Measurements from ENCODE around the gene SPATA20. TPM values are rescaled to one million over a fixed set of nuclear protein-coding genes. Genes with fewer than 3 reads are reported as not detected.

The SPATA20 gene
- total RNA-seq, 1 donor from 2014 or later = 31.0 TPM

DNA sequence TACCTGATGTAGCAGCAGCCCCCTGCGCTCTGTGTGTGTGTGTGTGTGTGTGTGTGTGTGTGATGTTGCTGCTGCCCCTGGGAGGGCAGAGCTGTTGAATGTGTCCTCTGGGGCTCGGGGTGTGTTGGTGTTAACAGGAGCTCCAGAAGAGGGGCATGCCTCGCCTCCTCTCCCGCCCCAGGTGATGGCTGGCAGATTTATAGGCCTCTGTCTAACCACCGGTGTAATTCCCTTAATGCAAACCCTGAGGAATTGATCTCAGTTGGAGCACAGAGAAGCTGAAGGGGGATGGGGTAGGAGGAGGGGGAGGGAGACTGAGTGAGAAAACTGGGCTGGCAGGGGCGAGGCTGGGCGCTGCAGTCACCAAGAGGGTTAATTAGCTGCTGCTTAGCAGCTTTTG is 23.6 kb downstream of the SPATA20 start:
- no peaks in the 10 kb centered on the region for H3K36me3 Mint-ChIP-seq (ENCODE audit: low read depth)
- intact Hi-C loops (cut with micrococcal nuclease) = no loop called here
- no peak for DNase-seq (ENCODE audit: low spot score)
- H3K9me3 Mint-ChIP-seq = no peaks in the 10 kb centered on the region
- peaks cover 23% of the 10 kb centered on the region for H3K27me3 Mint-ChIP-seq (ENCODE audit: low read depth)
- H3K27ac Mint-ChIP-seq = no peak overlapping the region
- H3K4me3 Mint-ChIP-seq (ENCODE audit: low read depth) = no peak overlapping the region
- H3K4me1 Mint-ChIP-seq (ENCODE audit: low read depth) = peaks cover 2% of the 10 kb centered on the region

DNA sequence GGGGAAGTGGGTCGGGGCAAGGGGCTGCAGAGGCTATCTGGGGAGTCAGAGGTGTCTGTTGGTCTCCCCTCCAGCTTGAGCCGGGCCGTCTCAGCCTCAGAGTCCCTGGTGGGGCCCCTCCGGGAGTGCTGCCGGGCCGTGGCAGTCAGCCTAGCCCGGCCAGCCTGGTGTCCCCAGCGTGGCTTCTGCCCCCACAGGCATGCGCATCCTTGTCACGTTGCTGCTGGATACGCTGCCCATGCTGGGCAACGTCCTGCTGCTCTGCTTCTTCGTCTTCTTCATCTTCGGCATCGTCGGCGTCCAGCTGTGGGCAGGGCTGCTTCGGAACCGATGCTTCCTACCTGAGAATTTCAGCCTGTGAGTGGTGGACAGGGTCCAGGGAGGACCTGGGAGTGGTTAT is 24.7 kb downstream of the SPATA20 start:
- Mint-ChIP-seq H3K27me3 (ENCODE audit: low read depth) (peaks cover 13% of the 10 kb centered on the region), H3K4me1 (ENCODE audit: low read depth) (no peaks in the 10 kb centered on the region), H3K27ac (no peak overlapping the region), H3K9me3 (no peaks in the 10 kb centered on the region), H3K36me3 (ENCODE audit: low read depth) (no peaks in the 10 kb centered on the region), H3K4me3 (ENCODE audit: low read depth) (no peak overlapping the region)
- intact Hi-C loops (cut with micrococcal nuclease) = no loop called here
- DNase-seq (ENCODE audit: low spot score) = no peak

DNA sequence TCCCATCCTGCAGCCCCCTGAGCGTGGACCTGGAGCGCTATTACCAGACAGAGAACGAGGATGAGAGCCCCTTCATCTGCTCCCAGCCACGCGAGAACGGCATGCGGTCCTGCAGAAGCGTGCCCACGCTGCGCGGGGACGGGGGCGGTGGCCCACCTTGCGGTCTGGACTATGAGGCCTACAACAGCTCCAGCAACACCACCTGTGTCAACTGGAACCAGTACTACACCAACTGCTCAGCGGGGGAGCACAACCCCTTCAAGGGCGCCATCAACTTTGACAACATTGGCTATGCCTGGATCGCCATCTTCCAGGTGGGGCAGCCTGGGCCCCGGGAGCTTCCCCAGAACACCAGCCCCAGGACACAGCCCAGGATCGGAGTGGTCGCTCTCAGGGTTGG is 25.6 kb downstream of the SPATA20 start:
- intact Hi-C loops (cut with micrococcal nuclease) = no loop called here
- Mint-ChIP-seq H3K27ac (no peak overlapping the region), H3K4me1 (ENCODE audit: low read depth) (no peaks in the 10 kb centered on the region), H3K27me3 (ENCODE audit: low read depth) (peaks cover 7% of the 10 kb centered on the region), H3K36me3 (ENCODE audit: low read depth) (no peaks in the 10 kb centered on the region), H3K4me3 (ENCODE audit: low read depth) (no peak overlapping the region), H3K9me3 (no peaks in the 10 kb centered on the region)
- no peak for DNase-seq (ENCODE audit: low spot score)

DNA sequence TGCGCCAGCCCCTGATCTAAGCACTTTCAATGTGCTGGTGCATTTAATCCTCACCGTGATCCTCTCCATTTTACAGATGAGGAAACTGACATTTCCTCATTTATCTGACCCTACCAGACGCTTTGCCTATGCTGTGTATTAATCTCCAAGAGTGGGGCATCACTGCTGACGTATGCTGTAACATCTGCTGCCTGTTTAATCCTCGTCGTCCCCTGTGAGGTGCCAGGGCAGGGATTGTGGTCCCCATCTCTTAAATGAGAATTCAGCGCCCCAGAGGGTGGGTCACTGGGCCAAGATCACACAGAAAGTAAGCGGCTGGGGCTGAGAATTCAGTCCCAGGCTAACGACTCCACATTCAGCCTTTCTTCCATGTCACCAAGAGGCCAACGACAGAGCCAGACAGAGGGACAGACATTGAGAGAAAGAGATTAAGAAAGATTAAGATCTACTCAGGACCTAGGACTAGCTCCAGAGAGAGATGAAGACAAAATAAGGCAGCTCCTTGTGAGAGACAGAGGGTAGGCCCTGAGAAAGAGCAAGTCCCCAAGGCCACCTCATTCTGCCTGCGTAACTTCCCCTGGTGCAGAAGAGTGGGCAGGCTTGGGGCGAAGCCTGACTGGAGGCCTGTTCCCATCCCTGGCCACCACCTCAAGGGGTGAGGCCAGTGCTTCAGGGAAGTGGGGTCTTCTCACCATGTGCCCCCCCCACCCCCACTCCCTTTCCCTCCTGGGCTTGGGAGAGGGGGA is 27.1 kb downstream of the SPATA20 start:
- intact Hi-C loops (cut with micrococcal nuclease) = no loop called here
- Mint-ChIP-seq H3K27ac (no peak overlapping the region), H3K4me3 (ENCODE audit: low read depth) (no peak overlapping the region), H3K9me3 (no peaks in the 10 kb centered on the region), H3K4me1 (ENCODE audit: low read depth) (no peaks in the 10 kb centered on the region), H3K27me3 (ENCODE audit: low read depth) (peaks cover 6% of the 10 kb centered on the region), H3K36me3 (ENCODE audit: low read depth) (no peaks in the 10 kb centered on the region)
- no peak for DNase-seq (ENCODE audit: low spot score)

DNA sequence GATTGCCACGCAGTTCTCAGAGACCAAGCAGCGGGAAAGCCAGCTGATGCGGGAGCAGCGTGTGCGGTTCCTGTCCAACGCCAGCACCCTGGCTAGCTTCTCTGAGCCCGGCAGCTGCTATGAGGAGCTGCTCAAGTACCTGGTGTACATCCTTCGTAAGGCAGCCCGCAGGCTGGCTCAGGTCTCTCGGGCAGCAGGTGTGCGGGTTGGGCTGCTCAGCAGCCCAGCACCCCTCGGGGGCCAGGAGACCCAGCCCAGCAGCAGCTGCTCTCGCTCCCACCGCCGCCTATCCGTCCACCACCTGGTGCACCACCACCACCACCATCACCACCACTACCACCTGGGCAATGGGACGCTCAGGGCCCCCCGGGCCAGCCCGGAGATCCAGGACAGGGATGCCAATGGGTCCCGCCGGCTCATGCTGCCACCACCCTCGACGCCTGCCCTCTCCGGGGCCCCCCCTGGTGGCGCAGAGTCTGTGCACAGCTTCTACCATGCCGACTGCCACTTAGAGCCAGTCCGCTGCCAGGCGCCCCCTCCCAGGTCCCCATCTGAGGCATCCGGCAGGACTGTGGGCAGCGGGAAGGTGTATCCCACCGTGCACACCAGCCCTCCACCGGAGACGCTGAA is 28.7 kb downstream of the SPATA20 start:
- no peak overlapping the region for H3K27ac Mint-ChIP-seq
- DNase-seq (ENCODE audit: low spot score) = no peak
- no peaks in the 10 kb centered on the region for H3K4me1 Mint-ChIP-seq (ENCODE audit: low read depth)
- no peak overlapping the region for H3K4me3 Mint-ChIP-seq (ENCODE audit: low read depth)
- peaks cover 6% of the 10 kb centered on the region for H3K27me3 Mint-ChIP-seq (ENCODE audit: low read depth)
- intact Hi-C loops (cut with micrococcal nuclease) = no loop called here
- H3K9me3 Mint-ChIP-seq = no peaks in the 10 kb centered on the region
- H3K36me3 Mint-ChIP-seq (ENCODE audit: low read depth) = no peaks in the 10 kb centered on the region

DNA sequence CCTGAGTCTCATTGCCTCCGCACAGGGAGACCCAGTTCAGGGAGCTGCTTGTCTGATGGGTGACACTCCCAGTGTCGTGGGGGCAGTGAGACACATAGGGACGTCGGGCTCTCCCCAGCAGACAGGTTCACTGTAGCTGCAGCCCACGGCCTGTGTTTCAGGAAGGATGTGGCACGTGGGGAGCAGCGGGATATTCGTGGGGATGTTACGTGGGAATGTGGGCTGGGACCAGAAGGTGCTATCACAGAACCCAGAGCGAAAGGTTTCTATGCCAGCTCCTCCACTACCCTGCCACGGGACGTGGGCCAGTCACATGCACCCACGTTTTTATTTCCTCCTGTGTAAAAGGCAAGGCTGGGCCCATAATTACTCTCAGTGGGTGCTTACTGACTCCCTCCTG is 29.9 kb downstream of the SPATA20 start:
- no peaks in the 10 kb centered on the region for H3K9me3 Mint-ChIP-seq
- peaks cover 4% of the 10 kb centered on the region for H3K27me3 Mint-ChIP-seq (ENCODE audit: low read depth)
- intact Hi-C loops (cut with micrococcal nuclease) = no loop called here
- no peaks in the 10 kb centered on the region for H3K4me1 Mint-ChIP-seq (ENCODE audit: low read depth)
- no peak overlapping the region for H3K27ac Mint-ChIP-seq
- no peak for DNase-seq (ENCODE audit: low spot score)
- no peak overlapping the region for H3K4me3 Mint-ChIP-seq (ENCODE audit: low read depth)
- no peaks in the 10 kb centered on the region for H3K36me3 Mint-ChIP-seq (ENCODE audit: low read depth)

DNA sequence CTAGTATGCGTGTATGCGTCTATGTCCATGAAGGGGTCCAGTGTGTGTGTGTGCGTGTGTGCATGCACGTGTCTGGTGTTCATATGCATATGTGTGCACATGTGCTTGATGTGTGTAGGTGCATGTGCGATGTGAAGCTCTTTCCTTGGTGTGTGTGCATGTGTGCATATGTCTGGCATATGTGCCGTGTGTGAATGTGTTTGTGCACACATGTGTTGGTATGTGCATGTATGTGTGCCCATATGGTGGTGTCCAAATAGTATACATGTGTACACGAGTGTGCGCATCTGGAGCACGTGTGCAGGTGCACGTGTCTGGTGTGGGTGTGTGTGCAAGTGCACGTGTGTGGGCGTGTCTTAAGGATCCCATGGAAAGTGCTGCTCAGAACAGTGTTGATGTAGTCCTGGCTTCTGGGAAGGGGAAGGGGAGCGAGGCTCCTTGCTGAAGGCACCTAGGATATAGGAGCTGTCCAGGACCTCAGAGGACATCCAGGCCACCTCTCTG is 30.5 kb downstream of the SPATA20 start:
- Mint-ChIP-seq H3K36me3 (ENCODE audit: low read depth) (no peaks in the 10 kb centered on the region), H3K9me3 (no peaks in the 10 kb centered on the region), H3K4me1 (ENCODE audit: low read depth) (no peaks in the 10 kb centered on the region), H3K4me3 (ENCODE audit: low read depth) (no peak overlapping the region), H3K27me3 (ENCODE audit: low read depth) (peaks cover 4% of the 10 kb centered on the region), H3K27ac (no peak overlapping the region)
- intact Hi-C loops (cut with micrococcal nuclease) = no loop called here
- no peak for DNase-seq (ENCODE audit: low spot score)

DNA sequence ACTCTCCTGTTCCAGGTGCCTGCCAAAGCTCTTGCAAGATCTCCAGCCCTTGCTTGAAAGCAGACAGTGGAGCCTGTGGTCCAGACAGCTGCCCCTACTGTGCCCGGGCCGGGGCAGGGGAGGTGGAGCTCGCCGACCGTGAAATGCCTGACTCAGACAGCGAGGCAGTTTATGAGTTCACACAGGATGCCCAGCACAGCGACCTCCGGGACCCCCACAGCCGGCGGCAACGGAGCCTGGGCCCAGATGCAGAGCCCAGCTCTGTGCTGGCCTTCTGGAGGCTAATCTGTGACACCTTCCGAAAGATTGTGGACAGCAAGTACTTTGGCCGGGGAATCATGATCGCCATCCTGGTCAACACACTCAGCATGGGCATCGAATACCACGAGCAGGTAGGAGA is 31.2 kb downstream of the SPATA20 start:
- no peak for DNase-seq (ENCODE audit: low spot score)
- H3K9me3 Mint-ChIP-seq = no peaks in the 10 kb centered on the region
- H3K4me1 Mint-ChIP-seq (ENCODE audit: low read depth) = no peaks in the 10 kb centered on the region
- H3K36me3 Mint-ChIP-seq (ENCODE audit: low read depth) = no peaks in the 10 kb centered on the region
- H3K27me3 Mint-ChIP-seq (ENCODE audit: low read depth) = peaks cover 9% of the 10 kb centered on the region
- intact Hi-C loops (cut with micrococcal nuclease) = no loop called here
- no peak overlapping the region for H3K27ac Mint-ChIP-seq
- no peak overlapping the region for H3K4me3 Mint-ChIP-seq (ENCODE audit: low read depth)

DNA sequence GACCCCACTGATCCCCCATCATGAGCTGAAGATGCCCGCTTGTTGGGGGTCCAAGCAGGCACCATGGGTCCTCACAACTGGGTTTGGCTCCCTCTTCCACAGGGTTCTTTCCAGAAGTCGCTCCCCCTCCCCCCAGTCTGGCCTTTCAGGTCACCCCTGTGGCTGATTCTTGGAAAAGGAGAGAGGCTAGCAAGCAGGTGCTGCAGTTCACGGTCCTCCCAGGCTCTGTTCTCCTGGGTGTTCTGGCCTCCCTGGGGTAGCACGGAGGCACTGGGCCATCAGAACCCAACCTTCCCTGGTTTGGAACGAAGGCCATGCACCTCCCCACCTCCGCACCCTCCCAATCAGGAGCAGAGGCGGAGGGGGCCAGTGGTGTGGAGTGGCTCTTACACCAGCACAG is 32.4 kb downstream of the SPATA20 start:
- intact Hi-C loops (cut with micrococcal nuclease) = no loop called here
- no peaks in the 10 kb centered on the region for H3K9me3 Mint-ChIP-seq
- H3K4me3 Mint-ChIP-seq (ENCODE audit: low read depth) = no peak overlapping the region
- no peak for DNase-seq (ENCODE audit: low spot score)
- peaks cover 17% of the 10 kb centered on the region for H3K27me3 Mint-ChIP-seq (ENCODE audit: low read depth)
- H3K4me1 Mint-ChIP-seq (ENCODE audit: low read depth) = no peaks in the 10 kb centered on the region
- no peak overlapping the region for H3K27ac Mint-ChIP-seq
- no peaks in the 10 kb centered on the region for H3K36me3 Mint-ChIP-seq (ENCODE audit: low read depth)

DNA sequence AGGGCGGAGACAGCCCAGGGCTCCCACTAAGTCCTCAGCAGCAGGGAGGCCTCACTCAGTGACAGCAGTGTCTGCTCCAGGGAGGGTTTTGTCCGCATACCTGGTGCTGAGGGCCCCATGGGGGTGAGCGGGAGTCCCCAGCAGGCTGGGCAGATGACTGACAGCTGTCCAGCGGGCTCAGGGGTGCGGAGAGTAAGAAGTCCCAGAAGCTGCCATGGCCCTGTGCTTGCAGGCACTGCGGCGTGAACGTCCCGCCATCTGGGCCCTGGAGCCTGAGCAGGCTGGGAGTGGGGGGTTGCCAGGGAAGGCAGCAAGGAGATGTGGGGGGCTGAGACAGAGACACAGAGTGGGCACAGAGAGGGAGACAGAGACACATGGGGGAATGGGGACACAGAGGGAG is 33.7 kb downstream of the SPATA20 start:
- Mint-ChIP-seq H3K27me3 (ENCODE audit: low read depth) (peaks cover 17% of the 10 kb centered on the region), H3K9me3 (no peaks in the 10 kb centered on the region), H3K4me1 (ENCODE audit: low read depth) (no peaks in the 10 kb centered on the region), H3K27ac (no peak overlapping the region), H3K4me3 (ENCODE audit: low read depth) (no peak overlapping the region), H3K36me3 (ENCODE audit: low read depth) (no peaks in the 10 kb centered on the region)
- no peak for DNase-seq (ENCODE audit: low spot score)
- intact Hi-C loops (cut with micrococcal nuclease) = no loop called here

DNA sequence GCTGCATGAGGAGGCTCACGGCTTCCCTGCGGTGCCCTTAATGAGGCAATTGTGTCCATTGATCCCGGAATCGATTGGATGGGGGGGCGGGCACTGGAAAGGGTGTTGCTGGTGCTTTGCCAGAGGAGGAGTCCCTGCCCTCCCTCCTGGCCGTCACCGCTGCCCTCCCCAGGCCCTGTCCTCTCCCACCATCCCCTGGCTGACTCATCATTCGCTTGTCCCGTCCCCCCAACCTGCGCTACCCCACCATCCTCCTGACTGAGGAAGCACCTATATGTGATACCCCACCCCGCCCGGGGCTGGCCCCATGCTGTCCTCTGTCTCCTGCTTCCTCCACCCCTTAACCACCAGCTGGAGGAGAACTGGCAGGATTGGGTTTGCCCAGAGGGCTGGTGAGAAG is 34.3 kb downstream of the SPATA20 start:
- no peak for DNase-seq (ENCODE audit: low spot score)
- H3K4me1 Mint-ChIP-seq (ENCODE audit: low read depth) = no peaks in the 10 kb centered on the region
- peaks cover 17% of the 10 kb centered on the region for H3K27me3 Mint-ChIP-seq (ENCODE audit: low read depth)
- H3K4me3 Mint-ChIP-seq (ENCODE audit: low read depth) = no peak overlapping the region
- no peaks in the 10 kb centered on the region for H3K9me3 Mint-ChIP-seq
- intact Hi-C loops (cut with micrococcal nuclease) = no loop called here
- no peak overlapping the region for H3K27ac Mint-ChIP-seq
- no peaks in the 10 kb centered on the region for H3K36me3 Mint-ChIP-seq (ENCODE audit: low read depth)

DNA sequence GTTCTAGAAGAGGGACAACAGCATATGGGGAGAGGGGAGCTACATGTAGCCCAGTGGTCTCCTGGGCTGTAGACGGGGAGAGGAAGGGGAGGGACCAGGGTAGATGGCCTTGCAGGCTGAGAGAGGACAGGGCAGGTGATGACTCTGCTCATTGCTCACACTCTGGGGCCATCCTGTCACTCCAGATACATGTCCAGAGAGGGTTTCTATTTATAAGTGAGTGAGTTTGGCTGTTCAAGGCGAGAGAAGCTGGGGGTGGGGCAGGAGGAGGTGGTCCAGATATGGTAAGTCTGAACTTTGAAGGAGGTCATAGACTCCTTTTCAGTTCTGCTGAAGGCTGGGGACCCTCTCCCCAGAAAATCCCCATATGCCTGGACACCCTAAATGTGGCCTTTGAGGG is 35.8 kb downstream of the SPATA20 start:
- no peaks in the 10 kb centered on the region for H3K9me3 Mint-ChIP-seq
- DNase-seq (ENCODE audit: low spot score) = no peak
- H3K4me3 Mint-ChIP-seq (ENCODE audit: low read depth) = no peak overlapping the region
- H3K27ac Mint-ChIP-seq = no peak overlapping the region
- H3K36me3 Mint-ChIP-seq (ENCODE audit: low read depth) = no peaks in the 10 kb centered on the region
- peaks cover 17% of the 10 kb centered on the region for H3K27me3 Mint-ChIP-seq (ENCODE audit: low read depth)
- H3K4me1 Mint-ChIP-seq (ENCODE audit: low read depth) = no peaks in the 10 kb centered on the region
- intact Hi-C loops (cut with micrococcal nuclease) = no loop called here

DNA sequence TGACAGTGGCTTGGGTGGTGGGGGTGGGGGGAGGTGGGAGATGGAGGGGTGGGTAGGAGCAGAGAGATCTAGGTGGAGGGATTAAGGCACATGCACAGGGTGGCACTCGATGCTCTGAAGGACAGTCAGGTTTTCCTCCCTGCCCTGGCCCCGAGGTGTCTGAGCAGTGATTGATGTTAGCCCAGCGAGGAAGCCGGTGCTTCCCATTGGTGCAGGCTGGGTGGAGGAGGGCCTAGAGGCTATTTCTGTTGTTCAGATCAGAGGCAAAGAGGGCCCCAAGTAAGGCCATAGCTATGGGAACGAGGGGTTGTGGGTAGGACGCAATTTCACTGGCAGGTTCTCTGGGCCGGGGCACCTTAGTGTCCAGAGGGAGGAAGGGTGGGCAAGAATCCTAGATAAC is 36.7 kb downstream of the SPATA20 start:
- peaks cover 16% of the 10 kb centered on the region for H3K27me3 Mint-ChIP-seq (ENCODE audit: low read depth)
- no peaks in the 10 kb centered on the region for H3K4me1 Mint-ChIP-seq (ENCODE audit: low read depth)
- H3K27ac Mint-ChIP-seq = no peak overlapping the region
- no peak overlapping the region for H3K4me3 Mint-ChIP-seq (ENCODE audit: low read depth)
- intact Hi-C loops (cut with micrococcal nuclease) = no loop called here
- no peaks in the 10 kb centered on the region for H3K9me3 Mint-ChIP-seq
- DNase-seq (ENCODE audit: low spot score) = no peak
- no peaks in the 10 kb centered on the region for H3K36me3 Mint-ChIP-seq (ENCODE audit: low read depth)
